Breast epithelium (tissue), 3 donors: Measurements from ENCODE around the gene TTC28.

Experiments used
- POLR2AphosphoS5 ChIP-seq, 3 donors: sonication (generic); formaldehyde crosslinking; IDR thresholded peaks; one replicate each; pipeline ENCODE4 v1.6.1; 2017; ENCODE audit warnings: antibody characterized with exemption in 3 of 3
- TF ChIP-seq, protein P1 (sequence below), 3 donors: fragments of 450-650 bp; IDR thresholded peaks; one replicate each; pipeline ENCODE4 v1.5.1; 2016 to 2017; ENCODE audit warnings: antibody characterized with exemption in 3 of 3, mild to moderate bottlenecking in 3 of 3, moderate library complexity in 3 of 3

DNA sequence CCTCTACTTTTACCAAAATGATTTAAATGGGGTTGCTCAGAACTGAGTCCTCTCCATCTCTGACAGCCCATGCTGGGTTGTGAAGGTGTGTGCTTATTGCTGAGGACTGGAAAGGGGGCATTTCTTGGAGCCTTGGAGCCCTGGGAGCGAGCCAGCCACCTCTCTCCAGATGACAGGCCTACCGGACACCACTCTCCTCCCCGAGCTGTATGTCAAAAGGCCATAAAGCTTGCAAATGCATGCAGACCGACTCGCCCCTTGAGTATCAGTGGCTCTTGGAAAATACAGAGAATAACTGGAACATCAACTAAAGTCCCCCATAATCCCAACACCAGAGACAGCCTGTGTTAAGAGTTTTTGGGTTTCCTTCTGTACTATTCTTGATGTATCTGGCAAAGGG lies 692.7 kb downstream of the TTC28 start:
- TF ChIP-seq, protein P1, sequence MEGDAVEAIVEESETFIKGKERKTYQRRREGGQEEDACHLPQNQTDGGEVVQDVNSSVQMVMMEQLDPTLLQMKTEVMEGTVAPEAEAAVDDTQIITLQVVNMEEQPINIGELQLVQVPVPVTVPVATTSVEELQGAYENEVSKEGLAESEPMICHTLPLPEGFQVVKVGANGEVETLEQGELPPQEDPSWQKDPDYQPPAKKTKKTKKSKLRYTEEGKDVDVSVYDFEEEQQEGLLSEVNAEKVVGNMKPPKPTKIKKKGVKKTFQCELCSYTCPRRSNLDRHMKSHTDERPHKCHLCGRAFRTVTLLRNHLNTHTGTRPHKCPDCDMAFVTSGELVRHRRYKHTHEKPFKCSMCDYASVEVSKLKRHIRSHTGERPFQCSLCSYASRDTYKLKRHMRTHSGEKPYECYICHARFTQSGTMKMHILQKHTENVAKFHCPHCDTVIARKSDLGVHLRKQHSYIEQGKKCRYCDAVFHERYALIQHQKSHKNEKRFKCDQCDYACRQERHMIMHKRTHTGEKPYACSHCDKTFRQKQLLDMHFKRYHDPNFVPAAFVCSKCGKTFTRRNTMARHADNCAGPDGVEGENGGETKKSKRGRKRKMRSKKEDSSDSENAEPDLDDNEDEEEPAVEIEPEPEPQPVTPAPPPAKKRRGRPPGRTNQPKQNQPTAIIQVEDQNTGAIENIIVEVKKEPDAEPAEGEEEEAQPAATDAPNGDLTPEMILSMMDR (IDR thresholded peaks at IDR 0.05), result no peak
- TF ChIP-seq POLR2AphosphoS5 (IDR thresholded peaks at IDR 0.05), result no peak
